MCF 10A (cell line): ENCODE data around the gene BLOC1S5. TPM values are rescaled to one million over a fixed set of nuclear protein-coding genes. Genes with fewer than 3 reads are reported as not detected.

Experiments used
- BruUV-seq: library from RNA; stranded (reverse); fragments of 400-500 nt; replicated peaks from 2 replicates; lab custom pipeline; 2021; lab: Mats Ljungman, UMichigan
- CTCF ChIA-PET: fragments of 300-600 bp; sonication (Branson Sonifier 250); formaldehyde crosslinking; extraction: SDS; loops from one replicate; lab custom pipeline; 2021; ENCODE audit warnings: antibody characterized with exemption, inconsistent platforms; lab: Yijun Ruan, JAX
- POLR2A ChIA-PET: fragments of 300-600, 350-650 bp; sonication (Branson Sonifier 250); formaldehyde crosslinking; extraction: SDS; loops from one replicate; lab custom pipeline; 2020; ENCODE audit warnings: antibody characterized with exemption, inconsistent platforms; lab: Yijun Ruan, JAX
- DNase-seq: peaks from one replicate; pipeline ENCODE4 v3.0.0-alpha.2; 2018; ENCODE audit not compliant: unreplicated experiment
- H3K27ac Mint-ChIP-seq: one replicate; pipeline ENCODE4 v1.8.0; 2022; ENCODE audit warnings: mild to moderate bottlenecking, low read depth, mixed read lengths; ENCODE audit not compliant: unreplicated experiment
- H3K27me3 Mint-ChIP-seq: one replicate; pipeline ENCODE4 v1.8.0; 2022; ENCODE audit warnings: mixed read lengths; ENCODE audit not compliant: insufficient read depth, unreplicated experiment
- H3K36me3 Mint-ChIP-seq: one replicate; pipeline ENCODE4 v1.8.0; 2022; ENCODE audit warnings: mild to moderate bottlenecking, moderate library complexity, mixed read lengths; ENCODE audit not compliant: insufficient read depth, unreplicated experiment
- H3K4me1 Mint-ChIP-seq: one replicate; pipeline ENCODE4 v1.8.0; 2022; ENCODE audit warnings: mixed read lengths; ENCODE audit not compliant: insufficient read depth, unreplicated experiment
- H3K4me3 Mint-ChIP-seq: one replicate; pipeline ENCODE4 v1.8.0; 2022; ENCODE audit warnings: mild to moderate bottlenecking, moderate library complexity, mixed read lengths; ENCODE audit not compliant: unreplicated experiment
- H3K9me3 Mint-ChIP-seq: one replicate; pipeline ENCODE4 v1.8.0; 2022; ENCODE audit warnings: mixed read lengths; ENCODE audit not compliant: unreplicated experiment
- CTCF ChIP-seq: fragments of 200-600 bp; IDR thresholded peaks from one replicate; pipeline ENCODE4 v1.8.0; 2022; ENCODE audit warnings: antibody characterized with exemption, mild to moderate bottlenecking; ENCODE audit not compliant: unreplicated experiment
- intact Hi-C: fragments of 100-400 bp; cut with micrococcal nuclease; formaldehyde crosslinking; loops from 2 replicates; pipeline ENCODE4 v1.14.1; 2022
- total RNA-seq: library from RNA; stranded (reverse); gene quantifications from 2 replicates; pipeline ENCODE4 v1.2.3, GENCODE V29; 2022

Gene BLOC1S5
- total RNA-seq, 1 experiment from 2014 or later, result 7.7 TPM

GRCh38 chr6:8103726-8104125 is 39.5 kb upstream of the BLOC1S5 start:
- intact Hi-C loops, result no loop called here
- ChIA-PET CTCF (no interaction called here), POLR2A (no interaction called here)
- H3K4me3 Mint-ChIP-seq, result no peak overlapping the region
- H3K4me1 Mint-ChIP-seq, result peaks cover 29% of the 10 kb centered on the region
- BruUV-seq, result no TSS peak
- no peak for DNase-seq
- no peaks in the 10 kb centered on the region for H3K27me3 Mint-ChIP-seq
- TF ChIP-seq CTCF, result no peak
- no peak overlapping the region for H3K27ac Mint-ChIP-seq
- H3K36me3 Mint-ChIP-seq, result peaks cover 2% of the 10 kb centered on the region
- H3K9me3 Mint-ChIP-seq, result peaks cover 9% of the 10 kb centered on the region

GRCh38 chr6:8102122-8102958 is 38.2 kb upstream of the BLOC1S5 start, which contains the start of gene EEF1E1:
EEF1E1 (minus strand) TSS chr6:8102548; CDS start chr6:8102521, 27 bp downstream.
- BruUV-seq, result TSS peak; percentile 57
- Mint-ChIP-seq H3K36me3 (peaks cover 12% of the 10 kb centered on the region), H3K27ac (peak within 1 kb of the TSS; percentile 92), H3K4me3 (peak within 1 kb of the TSS; percentile 92), H3K27me3 (no peaks in the 10 kb centered on the region), H3K4me1 (peaks cover 21% of the 10 kb centered on the region), H3K9me3 (peaks cover 9% of the 10 kb centered on the region)
- TF ChIP-seq CTCF, result no peak
- DNase-seq, result peak; percentile 96
- ChIA-PET POLR2A (interaction anchor here (0.6 to 4.1 kb wide), 19 partner anchors 8 to 1465 kb away, joined by 3 to 44 read pairs (median 4); partner anchors contain the start of genes BLOC1S5 and TXNDC5), CTCF (interaction anchor here (0.6 to 1.1 kb wide), 5 partner anchors 29 to 1357 kb away, joined by 3 to 6 read pairs (median 4); no protein-coding TSS in a partner anchor)
- intact Hi-C loops, result no loop called here

- DNase-seq, result no peak
- TF ChIP-seq CTCF, result no peak
- peaks cover 32% of the 10 kb centered on the region for H3K36me3 Mint-ChIP-seq
- H3K27me3 Mint-ChIP-seq, result no peaks in the 10 kb centered on the region
- no peaks in the 10 kb centered on the region for H3K9me3 Mint-ChIP-seq
- ChIA-PET POLR2A (interaction anchor here (1.2 to 4.1 kb wide), 3 partner anchors 10 to 35 kb away, joined by 3 to 44 read pairs (median 28); partner anchors contain the start of gene BLOC1S5), CTCF (interaction anchor here (0.6 to 1.4 kb wide), 4 partner anchors 31 to 171 kb away, joined by 3 to 5 read pairs (median 3); no protein-coding TSS in a partner anchor)
- intact Hi-C loops, result loop anchor here (1.0 kb wide), 1 partner anchor 15 kb away; no protein-coding TSS in a partner anchor
- H3K4me1 Mint-ChIP-seq, result peaks cover 21% of the 10 kb centered on the region
- H3K4me3 Mint-ChIP-seq, result peak overlapping the region; percentile 61
- peak overlapping the region; percentile 75 for H3K27ac Mint-ChIP-seq
- no TSS peak for BruUV-seq
Observed at GRCh38 chr6:8100159-8100854, 36.1 kb upstream of the BLOC1S5 start.
